ENCODE measurements around the gene HEBP1.

HEBP1 gene

DNA sequence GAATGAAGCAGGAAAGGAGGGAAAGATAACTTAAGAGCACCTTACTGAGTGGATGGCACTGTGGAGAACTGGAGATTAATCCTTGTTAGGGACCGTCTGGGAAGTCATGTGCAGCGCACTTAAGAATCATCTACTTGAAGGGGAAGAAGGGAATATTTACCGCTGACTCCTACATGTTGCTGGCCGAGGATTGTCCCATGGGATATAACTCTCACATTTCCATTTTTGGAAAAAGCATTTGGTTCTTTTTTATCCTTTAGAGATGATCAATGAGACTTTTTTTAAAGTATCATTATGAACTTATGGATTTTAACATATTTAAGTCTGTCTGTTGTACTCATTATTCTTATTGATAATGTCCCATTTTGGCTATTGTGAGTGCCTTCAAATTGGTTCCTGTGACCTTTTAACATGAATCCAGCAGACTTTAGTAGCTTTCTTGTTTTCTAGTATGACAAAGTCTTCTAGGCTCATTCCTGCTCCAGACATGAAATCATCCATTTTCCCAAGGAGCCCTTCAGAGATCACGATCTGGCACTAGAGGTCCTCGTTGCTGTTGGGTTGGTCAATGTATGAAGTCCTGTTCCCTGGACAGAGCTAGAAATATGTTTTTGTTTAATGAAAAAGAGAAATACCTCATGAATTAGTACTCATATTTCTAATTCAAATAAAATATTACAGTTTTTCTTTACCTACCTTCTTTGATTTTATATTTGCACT is 23.9 kb upstream of the HEBP1 start:
- no peak for DNase-seq

GRCh38 chr12:13022851-13023271 is 22.8 kb upstream of the HEBP1 start:
- no peak for DNase-seq

DNA sequence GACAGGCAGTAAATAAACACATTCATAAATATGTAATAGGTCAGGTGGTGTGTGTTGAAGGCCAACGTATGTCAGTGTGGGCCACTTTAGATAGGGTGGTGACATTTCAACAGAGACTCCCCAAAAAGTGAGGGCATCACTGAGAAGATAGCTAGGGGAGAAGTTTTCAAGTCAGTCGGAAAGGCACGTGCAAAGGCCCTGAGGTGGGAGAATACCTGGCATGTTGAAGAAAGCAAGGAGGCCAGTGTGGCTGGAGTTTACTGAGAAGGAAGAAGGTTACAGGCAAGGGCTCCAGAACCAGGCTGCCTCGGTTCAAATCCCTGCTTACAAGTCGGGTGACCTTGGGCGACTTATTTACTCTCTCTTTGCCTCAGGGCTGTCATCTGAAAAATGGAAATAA is 11.0 kb upstream of the HEBP1 start:
- no peak for DNase-seq

DNA sequence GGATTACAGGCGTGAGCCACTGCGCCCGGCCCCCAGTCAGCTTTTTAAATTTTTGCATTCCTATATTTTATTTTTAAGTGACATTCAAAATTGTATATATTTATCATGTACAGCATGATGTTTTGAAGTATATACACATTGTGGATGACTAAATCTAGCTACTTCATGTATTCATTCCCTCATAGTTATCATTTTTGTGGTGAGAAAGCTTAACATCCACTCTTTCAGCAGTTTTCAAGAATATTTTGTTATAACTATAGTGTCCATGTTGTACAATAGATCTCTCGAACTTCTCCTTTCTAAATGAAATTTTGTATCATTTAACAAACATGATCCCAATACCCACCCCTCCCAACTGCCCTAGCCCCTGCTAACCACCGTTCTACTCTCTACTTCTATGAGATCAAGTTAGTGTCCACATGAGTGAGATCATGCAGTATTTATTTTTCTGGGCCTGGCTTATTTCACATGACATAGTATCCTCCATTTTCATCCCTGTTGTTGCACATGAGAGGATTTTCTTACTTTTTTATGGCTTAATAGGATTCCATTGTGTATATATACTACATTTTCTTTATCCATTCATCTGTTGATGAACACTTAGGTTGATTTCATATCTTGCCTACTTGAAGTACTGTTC is 8.8 kb upstream of the HEBP1 start:
- DNase-seq: no peak

DNA sequence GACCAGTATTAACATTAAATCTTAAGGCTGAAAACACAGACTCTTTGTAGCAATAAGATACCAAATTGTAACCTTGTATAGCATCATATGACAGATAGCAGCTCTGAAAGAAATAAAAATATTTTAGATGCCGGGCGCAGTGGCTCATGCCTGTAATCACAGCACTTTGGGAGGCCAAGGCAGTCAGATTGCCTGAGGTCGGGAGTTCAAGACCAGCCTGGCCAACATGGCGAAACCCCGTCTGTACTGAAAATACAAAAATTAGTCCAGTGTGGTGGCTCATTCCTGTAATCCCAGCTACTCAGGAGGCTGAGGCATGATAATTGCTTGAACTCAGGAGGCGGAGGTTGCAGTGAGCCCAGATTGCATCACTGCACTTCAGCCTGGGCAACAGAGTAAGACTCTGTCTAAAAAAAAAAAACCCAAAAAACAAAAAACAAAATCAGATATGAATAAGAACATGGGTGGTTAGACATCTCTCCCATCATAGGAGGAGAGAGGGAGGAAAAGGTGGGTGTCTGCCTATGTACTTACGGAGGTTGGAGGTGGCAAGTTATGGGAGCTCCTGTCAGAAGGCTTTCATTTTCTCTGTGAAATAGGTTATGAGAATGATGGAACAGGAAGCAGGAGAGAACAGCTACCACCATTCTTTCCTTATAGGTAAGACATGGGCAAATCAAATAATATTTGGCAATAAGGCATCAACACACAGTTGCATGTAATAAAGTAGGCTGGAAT is 7.6 kb upstream of the HEBP1 start:
- DNase-seq: no peak

- DNase-seq: no peak
Measured at GRCh38 chr12:13005649-13006048, 5.6 kb upstream of the HEBP1 start.

GRCh38 chr12:13004986-13005385 is 4.9 kb upstream of the HEBP1 start:
- no peak for DNase-seq

- no peak for DNase-seq
Measured at GRCh38 chr12:13004361-13004760, 4.3 kb upstream of the HEBP1 start.

DNA sequence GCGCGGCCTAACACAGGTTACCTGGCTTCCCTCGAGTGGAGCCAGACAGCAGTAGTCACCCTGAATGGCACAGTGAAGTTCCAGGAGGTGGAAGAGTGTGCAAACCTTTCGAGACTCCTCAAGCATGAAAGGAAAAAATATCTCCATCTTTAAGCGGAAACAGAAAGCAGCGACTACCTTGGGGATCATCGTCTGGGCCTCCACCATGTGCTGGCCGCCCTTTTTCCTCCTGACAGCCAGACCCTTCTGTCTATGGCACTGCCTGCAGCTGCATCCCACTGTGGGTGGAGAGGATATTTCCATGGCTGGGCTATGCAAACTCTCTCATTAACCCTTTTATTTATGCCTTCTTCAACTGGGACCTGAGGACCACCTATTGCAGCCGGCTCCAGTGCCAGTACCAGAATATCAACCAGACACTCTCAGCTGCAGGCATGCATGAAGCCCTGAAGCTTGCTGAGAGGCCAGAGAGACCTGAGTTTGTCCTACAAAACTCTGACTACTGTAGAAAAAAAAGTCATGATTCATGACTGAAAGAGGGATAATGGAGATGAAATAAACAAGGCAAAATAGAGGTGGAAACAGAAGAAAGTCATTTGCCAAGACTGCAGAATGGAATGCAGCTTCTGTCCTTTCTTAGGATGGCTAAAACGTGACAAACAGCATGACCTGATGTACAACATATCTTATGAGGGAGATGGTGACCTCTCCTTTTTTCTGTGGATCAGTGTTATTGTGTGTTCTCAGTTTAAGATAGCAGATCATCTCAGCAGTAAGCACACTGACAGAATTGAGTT is 2.4 kb upstream of the HEBP1 start:
- no peak for DNase-seq

DNA sequence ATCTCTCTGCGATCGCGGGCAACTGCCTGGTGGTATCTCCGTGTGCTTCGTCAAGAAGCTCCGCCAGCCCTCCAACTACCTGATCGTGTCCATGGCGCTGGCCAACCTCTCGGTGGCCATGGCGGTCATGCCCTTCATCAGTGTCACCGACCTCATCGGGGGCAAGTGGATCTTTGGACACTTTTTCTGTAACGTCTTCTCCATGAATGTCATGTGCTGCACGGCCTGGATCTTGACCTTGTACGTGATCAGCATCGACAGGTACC is 1.6 kb upstream of the HEBP1 start:
- no peak for DNase-seq

DNA sequence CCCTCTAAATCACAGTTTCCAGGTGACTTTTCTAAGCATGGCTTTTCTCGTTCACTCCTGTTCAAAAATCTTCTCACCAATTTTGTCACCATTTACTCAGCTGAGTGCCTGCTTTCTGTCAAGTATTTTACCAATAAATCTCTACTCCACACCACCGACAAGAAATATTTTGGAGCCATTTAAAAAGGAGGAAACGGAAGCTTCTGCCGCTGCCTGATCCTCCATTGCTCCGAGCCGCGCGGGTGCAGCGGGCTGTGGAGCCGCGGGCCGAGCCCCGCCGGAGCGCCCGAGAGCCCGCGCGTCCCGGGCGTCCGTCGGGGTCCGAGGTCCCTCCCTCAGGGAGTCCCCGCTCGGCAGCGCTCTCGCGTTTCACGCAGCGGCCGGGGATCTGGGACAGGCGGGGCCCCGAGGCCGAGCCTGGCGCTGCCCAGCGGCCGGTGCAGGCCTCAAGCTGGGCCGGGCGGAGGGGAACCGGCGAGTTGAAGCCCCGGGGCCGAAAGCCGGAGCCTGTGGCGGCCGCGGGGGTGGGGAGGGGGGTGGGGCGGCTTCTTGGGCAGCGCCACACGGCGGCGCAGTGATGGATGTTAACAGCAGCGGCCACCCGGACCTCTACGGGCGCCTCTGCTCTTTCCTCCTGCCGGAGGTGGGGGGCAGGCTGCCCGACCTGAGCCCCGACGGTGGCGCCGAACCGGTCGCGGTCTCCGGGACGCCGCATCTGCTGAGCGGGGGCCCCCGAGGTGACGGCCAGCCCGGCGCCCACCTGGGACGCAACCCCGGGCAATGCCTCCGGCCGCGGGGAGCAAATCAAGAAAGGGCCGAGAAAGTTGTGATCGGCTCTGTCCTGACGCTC is 1.1 kb upstream of the HEBP1 start:
- peak; percentile 36 for DNase-seq

DNA sequence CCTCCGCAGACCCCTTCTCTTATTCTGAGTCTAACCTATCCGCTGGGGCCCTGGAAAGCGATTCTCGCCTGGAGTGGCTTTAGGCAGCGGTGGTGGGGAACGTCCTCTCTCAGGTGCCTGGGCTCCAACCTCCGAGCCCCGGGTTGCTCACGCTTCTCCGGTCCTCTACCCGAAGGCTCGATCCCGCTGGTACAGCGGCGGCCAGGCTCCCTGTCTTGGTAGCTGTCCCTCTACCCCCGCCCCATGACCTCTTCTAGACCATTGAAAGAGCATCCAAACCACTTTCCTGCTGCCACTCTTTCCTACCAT is 505 bp upstream of the HEBP1 start:
- DNase-seq: no peak

DNA sequence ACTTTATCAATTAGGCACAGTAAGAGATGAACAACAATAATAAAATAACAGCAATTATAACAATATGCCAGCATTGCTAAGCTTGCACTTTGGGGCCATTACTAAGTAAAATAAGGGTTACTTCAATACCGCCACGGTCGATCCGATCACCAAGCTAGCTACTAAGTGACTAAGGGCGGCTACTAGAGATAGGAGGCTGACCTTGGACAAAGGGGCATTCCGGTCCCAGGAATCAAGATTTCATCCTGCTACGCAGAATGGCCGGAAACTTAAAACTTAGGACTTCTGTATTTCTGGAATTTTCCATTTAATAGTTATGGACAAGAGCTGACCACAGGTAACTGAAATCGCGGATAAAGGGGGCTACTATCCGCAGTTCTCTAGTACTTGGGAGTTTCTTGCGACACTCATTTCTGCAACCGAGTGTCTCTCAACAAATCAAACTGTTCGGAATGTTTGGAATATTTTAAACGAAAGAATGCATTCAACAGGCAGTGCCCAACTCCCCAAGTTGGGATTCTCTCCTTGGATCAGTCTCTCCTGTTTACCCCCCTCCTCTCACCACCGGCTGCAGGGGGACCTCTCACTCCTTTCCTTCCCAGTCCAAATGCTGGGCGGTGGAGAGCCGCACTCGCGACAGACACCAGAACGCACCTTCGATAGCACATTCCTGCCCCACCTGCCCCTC is 650 bp downstream of the HEBP1 start:
- DNase-seq: no peak

DNA sequence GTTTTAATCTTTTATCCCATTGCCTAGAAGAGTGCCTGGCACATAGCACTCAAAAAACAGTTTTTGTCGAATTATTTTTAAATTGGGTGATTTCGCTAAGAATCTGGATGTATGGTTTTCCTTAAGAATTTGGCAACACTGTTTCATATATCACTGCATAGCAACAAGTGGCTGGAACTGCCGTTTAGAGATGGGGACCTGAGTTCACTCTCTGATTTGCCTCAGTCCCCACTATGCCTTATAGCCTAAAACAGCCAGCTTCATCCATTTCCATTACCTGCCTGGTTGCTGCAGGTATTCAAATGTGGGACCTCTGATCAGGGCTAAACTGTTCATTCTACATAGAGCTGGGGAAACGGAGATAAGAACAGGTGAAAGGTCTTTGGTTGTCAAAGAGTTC is 1.8 kb downstream of the HEBP1 start:
- no peak for DNase-seq

GRCh38 chr12:12997734-12998133 is 2.3 kb downstream of the HEBP1 start:
- DNase-seq: no peak

- DNase-seq: no peak
Measured at GRCh38 chr12:12997156-12997555, 2.9 kb downstream of the HEBP1 start.

DNA sequence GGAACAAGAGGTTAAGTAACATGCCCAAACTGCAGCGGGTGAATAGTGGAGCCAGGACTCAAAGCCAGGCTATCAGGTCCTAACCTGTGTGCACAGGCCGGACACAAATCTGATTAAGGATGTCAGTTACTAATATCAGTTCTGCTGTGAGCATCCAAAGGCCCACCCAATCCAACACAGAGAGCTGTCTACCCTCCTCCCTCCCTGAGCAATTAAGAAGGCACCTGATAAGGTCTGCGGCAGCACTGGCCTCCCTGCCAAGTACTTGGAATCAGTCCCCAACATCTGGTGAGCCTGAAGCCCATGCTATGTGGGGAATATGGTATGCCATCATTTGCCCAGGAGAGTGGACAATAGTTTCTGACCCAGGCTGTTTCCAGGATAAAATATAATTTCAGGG is 3.9 kb downstream of the HEBP1 start:
- no peak for DNase-seq

DNA sequence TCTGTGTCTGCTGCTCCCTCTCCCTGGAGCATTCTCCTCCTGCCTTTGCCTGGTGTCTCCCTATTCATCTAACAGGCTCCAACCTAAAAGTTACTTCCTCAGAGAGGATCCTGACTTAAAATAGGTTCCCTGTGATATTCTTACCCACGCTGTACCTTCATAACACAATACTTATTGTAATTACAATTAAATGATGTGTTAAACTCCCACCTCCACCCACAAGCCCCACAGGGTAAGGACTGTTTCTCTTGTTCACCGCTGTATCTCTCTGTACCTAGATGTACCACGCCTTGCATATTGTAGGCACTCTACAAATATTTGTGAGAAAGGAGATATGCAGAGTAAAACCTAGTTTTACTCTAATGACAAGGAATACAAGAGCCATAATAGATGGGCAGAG is 5.0 kb downstream of the HEBP1 start:
- DNase-seq: no peak

GRCh38 chr12:12993367-12993766 is 6.7 kb downstream of the HEBP1 start:
- no peak for DNase-seq

DNA sequence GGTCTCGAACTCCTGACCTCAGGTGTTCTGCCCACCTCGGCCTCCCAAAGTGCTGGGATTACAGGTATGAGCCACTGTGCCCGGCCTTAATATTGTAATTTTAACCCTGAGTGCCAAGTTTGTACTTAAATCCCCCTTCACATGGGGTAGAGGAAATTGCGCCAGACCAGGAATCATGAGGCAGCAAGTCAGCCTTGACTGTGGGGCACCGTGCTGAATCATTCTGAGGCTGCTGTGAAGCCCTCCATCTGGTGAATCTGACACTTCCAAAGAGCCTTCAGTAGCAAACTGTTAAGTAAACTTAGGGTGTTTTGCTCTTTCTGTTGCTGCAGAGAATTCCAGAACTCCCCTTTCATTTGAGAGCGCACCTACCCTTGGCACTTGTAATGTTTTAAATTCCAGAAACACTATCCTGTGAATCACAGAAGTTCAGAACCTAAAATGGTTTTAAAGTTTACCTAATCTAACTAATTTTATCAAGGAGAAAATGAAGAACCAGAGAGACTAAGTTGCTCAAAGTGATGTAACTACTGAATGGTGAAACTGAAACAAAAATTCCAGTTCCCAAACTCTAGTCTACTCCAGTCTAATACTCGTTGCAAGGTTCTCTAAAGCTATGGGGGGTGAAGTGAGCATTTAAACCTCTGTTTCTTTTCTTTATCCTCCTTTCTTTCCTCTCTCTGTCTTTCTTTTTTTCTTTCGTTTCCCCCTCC is 7.5 kb downstream of the HEBP1 start:
- DNase-seq: no peak

- DNase-seq: no peak
Measured at GRCh38 chr12:12990700-12991468, 9.2 kb downstream of the HEBP1 start.

All from activated naive CD4-positive, alpha-beta T cell treated with anti-CD3 and anti-CD28 coated beads, Interleukin-2, amount 50 U/mL, for 16 hours (primary cell).